Measurements from ENCODE around the gene TP53I13. TPM values are rescaled to one million over a fixed set of nuclear protein-coding genes. Genes with fewer than 3 reads are reported as not detected.

The TP53I13 gene
- total RNA-seq, 1 experiment from 2014 or later: 28.1 TPM

GRCh38 chr17:29560316-29560715 is 8.2 kb upstream of the TP53I13 start:
- no CpG with 5 or more reads among the region's 6 CpGs for WGBS (ENCODE audit: extremely low coverage, insufficient read length, low lambda C conversion rate)

More at GRCh38 chr17:29560316-29560715, 8.2 kb upstream of the TP53I13 start:
- Histone ChIP-seq H3K18ac (ENCODE audit: insufficient read length, low read depth, low read length) (no peak overlapping the region), H2BK120ac (ENCODE audit: low read depth, low read length, poor library complexity, severe bottlenecking) (no peak overlapping the region), H3K27me3 (ENCODE audit: insufficient read depth, low read length) (peaks cover 2% of the 10 kb centered on the region; the same call in 1 of the 2 replicates), H4K20me1 (ENCODE audit: control insufficient read depth, insufficient read depth, insufficient read length) (no peaks in the 10 kb centered on the region), H3K9me3 (ENCODE audit: control insufficient read depth, low read depth, low read length) (no peaks in the 10 kb centered on the region), H2AFZ (ENCODE audit: low read length) (no peak overlapping the region), H4K5ac (ENCODE audit: insufficient read length, low read depth, low read length) (no peak overlapping the region), H2BK5ac (ENCODE audit: insufficient read length, low read length) (no peak overlapping the region), H2BK12ac (ENCODE audit: insufficient read length, low read depth, low read length) (no peak overlapping the region), H4K91ac (ENCODE audit: insufficient read length, low read depth, low read length) (no peak overlapping the region), H2BK15ac (ENCODE audit: low read depth, low read length) (no peak overlapping the region), H3K4me2 (ENCODE audit: insufficient read depth, insufficient read length, low read length) (no peak overlapping the region), H3K9ac (ENCODE audit: extremely low read depth, insufficient read length, low read length) (no peak overlapping the region), H3K79me1 (ENCODE audit: insufficient read depth, low read depth, low read length, poor library complexity, severe bottlenecking) (no peaks in the 10 kb centered on the region), H3K56ac (ENCODE audit: insufficient read length, low read depth, low read length) (no peak overlapping the region), H3K79me2 (ENCODE audit: insufficient read depth, low read length) (no peaks in the 10 kb centered on the region), H3K23ac (ENCODE audit: insufficient read length, low read depth, low read length) (no peak overlapping the region), H4K8ac (replicated peaks; ENCODE audit: insufficient read length, low read depth, low read length) (no peak overlapping the region), H3K14ac (ENCODE audit: insufficient read depth, low read length) (no peak overlapping the region), H3T11ph (ENCODE audit: low read length) (no peak overlapping the region), H2BK20ac (ENCODE audit: low read depth, low read length, poor library complexity, severe bottlenecking) (no peak overlapping the region), H3K4ac (ENCODE audit: low read depth, low read length) (no peak overlapping the region), H3K4me1 (ENCODE audit: insufficient read depth, low read length) (no peaks in the 10 kb centered on the region), H3K27ac (ENCODE audit: insufficient read length, low read depth, low read length) (no peak overlapping the region), H2AK5ac (ENCODE audit: insufficient read length, low read length) (no peak overlapping the region), H3K23me2 (ENCODE audit: insufficient read length, low read depth, low read length, poor library complexity, severe bottlenecking) (no peaks in the 10 kb centered on the region)
- DNase-seq: no peak
- Mint-ChIP-seq H3K36me3 (ENCODE audit: insufficient read depth in 1 of 3, low read depth in 3 of 3) (no peaks in the 10 kb centered on the region), H3K27me3 (ENCODE audit: low read depth) (peaks cover 24% of the 10 kb centered on the region), H3K9me3 (no peaks in the 10 kb centered on the region), H3K4me3 (no peak overlapping the region), H3K4me1 (no peaks in the 10 kb centered on the region), H3K27ac (no peak overlapping the region)
- TF ChIP-seq CTCF (conservative IDR thresholded peaks at IDR 0.05): no peak

Data from H9 (cell line).